GM12878 (cell line): ENCODE data around the gene DCTN5. TPM values are rescaled to one million over a fixed set of nuclear protein-coding genes. Genes with fewer than 3 reads are reported as not detected.

Source experiments
- ATF7 ChIP-seq: fragments of 450-650 bp; IDR thresholded peaks from 2 replicates; pipeline ENCODE4 v1.6.1; 2016; ENCODE audit warnings: low read depth, mild to moderate bottlenecking
- BHLHE40 ChIP-seq, 2 experiments: fragments of 450-650 bp in 1 of 2; IDR thresholded peaks; 2 replicates each; pipeline ENCODE4 v1.6.1; 2011 to 2017; ENCODE audit warnings: low read depth in 2 of 2, borderline replicate concordance in 1 of 2, improper control_type of control experiment in 1 of 2, low read length in 1 of 2, mild to moderate bottlenecking in 1 of 2
- CEBPZ ChIP-seq: fragments of 150-350 bp; IDR thresholded peaks from 2 replicates; pipeline ENCODE4 v1.6.1; 2016; ENCODE audit warnings: low read depth, low read length
- DPF2 ChIP-seq: fragments of 450-650 bp; IDR thresholded peaks from 2 replicates; pipeline ENCODE4 v1.6.1; 2017; ENCODE audit warnings: mild to moderate bottlenecking
- KAT2A ChIP-seq: conservative IDR thresholded peaks from 2 replicates; pipeline ENCODE4 v1.6.1; 2011; ENCODE audit warnings: low read depth, low read length; ENCODE audit not compliant: control insufficient read depth
- MYB ChIP-seq: fragments of 150-350 bp; IDR thresholded peaks from 2 replicates; pipeline ENCODE4 v1.6.1; 2014; ENCODE audit warnings: mild to moderate bottlenecking, low read depth, low read length, borderline replicate concordance
- NR2C1 ChIP-seq: fragments of 450-650 bp; IDR thresholded peaks from 2 replicates; pipeline ENCODE4 v1.6.1; 2017; ENCODE audit warnings: antibody characterized with exemption, mild to moderate bottlenecking, moderate library complexity
- RCOR1 ChIP-seq: conservative IDR thresholded peaks from 2 replicates; pipeline ENCODE4 v1.6.1; 2012; ENCODE audit warnings: low read depth, low read length, improper control_type of control experiment
- SMAD1 ChIP-seq: fragments of 450-650 bp; IDR thresholded peaks from 2 replicates; pipeline ENCODE4 v1.6.1; 2018; ENCODE audit warnings: mild to moderate bottlenecking, low read depth; ENCODE audit not compliant: partially characterized antibody
- SMARCA5 ChIP-seq: fragments of 450-650 bp; IDR thresholded peaks from 2 replicates; pipeline ENCODE4 v1.6.1; 2017; ENCODE audit warnings: mild to moderate bottlenecking
- ZNF24 ChIP-seq: fragments of 450-650 bp; IDR thresholded peaks from 2 replicates; pipeline ENCODE4 v1.6.1; 2017; ENCODE audit warnings: antibody characterized with exemption, mild to moderate bottlenecking
- ZNF687 ChIP-seq: fragments of 450-650 bp; IDR thresholded peaks from 2 replicates; pipeline ENCODE4 v1.6.1; 2017; ENCODE audit warnings: mild to moderate bottlenecking, moderate library complexity
- polyA plus RNA-seq, 11 experiments: library from polyadenylated mRNA; depleted of rRNA in 4 of 11; unstranded in 6 of 11; stranded (reverse) in 5 of 11; fragments of >200 nt; fragmentation: Nextera tagmentation in 4 of 11; fragmentation: Illumina TruSeq in 1 of 11; extraction: Ambion mirVana in 4 of 11; extraction: Trizol in 1 of 11; gene quantifications; 1 replicate in 1 of 11; 2 replicates in 10 of 11; pipeline versions ENCODE4 v1.2.1 to v1.2.3, GENCODE V29; 2011 to 2016; ENCODE audit warnings: inconsistent platforms in 2 of 11, missing spikeins in 2 of 11, low read depth in 1 of 11
- total RNA-seq, 4 experiments: library from RNA; depleted of rRNA in 3 of 4; stranded (reverse); fragments of >200 nt in 3 of 4; fragmentation: Illumina TruSeq in 1 of 4; extraction: Trizol in 1 of 4; gene quantifications; 2 replicates each; pipeline versions ENCODE4 v1.2.1 to v1.2.3, GENCODE V29; 2013 to 2021

Gene DCTN5
- total and polyA plus RNA-seq, 10 of the 15 experiments (the other 5 are each of a cell fraction or from before 2014, with no cell fraction given): 49.1 to 153 (median 81.4) TPM

GRCh38 chr16:23712976-23713375 is 71.7 kb downstream of the DCTN5 start, which contains the start of gene ERN2 (continued):
- TF ChIP-seq RCOR1: no peak
- TF ChIP-seq SMARCA5: no peak
- TF ChIP-seq MYB: no peak
- TF ChIP-seq CEBPZ: no peak
- no peak for TF ChIP-seq KAT2A
- no peak for TF ChIP-seq SMAD1
- TF ChIP-seq DPF2: no peak
- TF ChIP-seq BHLHE40 (IDR thresholded peaks at IDR 0.05; ENCODE audit: borderline replicate concordance in 1 of 2, low read depth in 2 of 2, low read length in 1 of 2): no peak
- no peak for TF ChIP-seq ATF7
- TF ChIP-seq ZNF24: no peak
- no peak for TF ChIP-seq ZNF687
- TF ChIP-seq NR2C1: no peak
